Activated T-cell treated with anti-CD3 and anti-CD28 coated beads, Interleukin-2, amount 50 U/mL, for 24 hours (primary cell): ENCODE data around the gene LSM3.

Source experiments
- DNase-seq: peaks from one replicate; pipeline ENCODE4 v3.0.0-alpha.2; 2020
- H3K27ac Mint-ChIP-seq: 2 replicates; pipeline ENCODE4 v1.8.0; 2020; ENCODE audit warnings: mild to moderate bottlenecking, mixed read lengths
- H3K27me3 Mint-ChIP-seq: 2 replicates; pipeline ENCODE4 v1.8.0; 2020; ENCODE audit warnings: mixed read lengths
- H3K36me3 Mint-ChIP-seq: 2 replicates; pipeline ENCODE4 v1.8.0; 2020; ENCODE audit warnings: low read depth, mixed read lengths
- H3K4me1 Mint-ChIP-seq: 2 replicates; pipeline ENCODE4 v1.8.0; 2020; ENCODE audit warnings: low read depth, mixed read lengths
- H3K4me3 Mint-ChIP-seq: 2 replicates; pipeline ENCODE4 v1.8.0; 2020; ENCODE audit warnings: mild to moderate bottlenecking, moderate library complexity, mixed read lengths
- H3K9me3 Mint-ChIP-seq: 2 replicates; pipeline ENCODE4 v1.8.0; 2020; ENCODE audit warnings: mixed read lengths

LSM3 gene

GRCh38 chr3:14148041-14148985 is 30.3 kb upstream of the LSM3 start:
- Mint-ChIP-seq H3K27ac (peak overlapping the region; percentile 69), H3K4me3 (no peak overlapping the region), H3K27me3 (no peaks in the 10 kb centered on the region), H3K9me3 (no peaks in the 10 kb centered on the region), H3K4me1 (peaks cover 26% of the 10 kb centered on the region), H3K36me3 (peaks cover 84% of the 10 kb centered on the region)
- no peak for DNase-seq

- Mint-ChIP-seq H3K27me3 (no peaks in the 10 kb centered on the region), H3K27ac (peak overlapping the region; percentile 70), H3K9me3 (no peaks in the 10 kb centered on the region), H3K36me3 (peaks cover 88% of the 10 kb centered on the region), H3K4me3 (no peak overlapping the region), H3K4me1 (peaks cover 11% of the 10 kb centered on the region)
- no peak for DNase-seq
Observed at GRCh38 chr3:14150078-14150477, 28.5 kb upstream of the LSM3 start.

GRCh38 chr3:14150491-14151230 is 28.0 kb upstream of the LSM3 start:
- no peak for DNase-seq
- Mint-ChIP-seq H3K36me3 (peaks cover 88% of the 10 kb centered on the region), H3K27me3 (no peaks in the 10 kb centered on the region), H3K27ac (peak overlapping the region; percentile 83), H3K4me3 (no peak overlapping the region), H3K9me3 (no peaks in the 10 kb centered on the region), H3K4me1 (peaks cover 7% of the 10 kb centered on the region)

GRCh38 chr3:14151471-14152083 is 27.0 kb upstream of the LSM3 start:
- H3K9me3 Mint-ChIP-seq: no peaks in the 10 kb centered on the region
- peaks cover 2% of the 10 kb centered on the region for H3K4me1 Mint-ChIP-seq
- no peak overlapping the region for H3K27ac Mint-ChIP-seq
- H3K27me3 Mint-ChIP-seq: no peaks in the 10 kb centered on the region
- DNase-seq: no peak
- peaks cover 88% of the 10 kb centered on the region for H3K36me3 Mint-ChIP-seq
- H3K4me3 Mint-ChIP-seq: no peak overlapping the region

- peaks cover 88% of the 10 kb centered on the region for H3K36me3 Mint-ChIP-seq
- H3K9me3 Mint-ChIP-seq: no peaks in the 10 kb centered on the region
- H3K4me3 Mint-ChIP-seq: no peak overlapping the region
- H3K27ac Mint-ChIP-seq: no peak overlapping the region
- H3K4me1 Mint-ChIP-seq: peaks cover 7% of the 10 kb centered on the region
- no peak for DNase-seq
- H3K27me3 Mint-ChIP-seq: no peaks in the 10 kb centered on the region
Observed at GRCh38 chr3:14152233-14152962, 26.2 kb upstream of the LSM3 start.

GRCh38 chr3:14152963-14153355 is 25.7 kb upstream of the LSM3 start:
- Mint-ChIP-seq H3K27me3 (no peaks in the 10 kb centered on the region), H3K4me1 (peaks cover 9% of the 10 kb centered on the region), H3K36me3 (peaks cover 88% of the 10 kb centered on the region), H3K9me3 (no peaks in the 10 kb centered on the region), H3K27ac (no peak overlapping the region), H3K4me3 (no peak overlapping the region)
- no peak for DNase-seq

GRCh38 chr3:14153663-14154062 is 25.0 kb upstream of the LSM3 start:
- Mint-ChIP-seq H3K27me3 (no peaks in the 10 kb centered on the region), H3K27ac (no peak overlapping the region), H3K4me1 (peaks cover 9% of the 10 kb centered on the region), H3K36me3 (peaks cover 88% of the 10 kb centered on the region), H3K4me3 (no peak overlapping the region), H3K9me3 (no peaks in the 10 kb centered on the region)
- DNase-seq: no peak

- Mint-ChIP-seq H3K4me1 (peaks cover 9% of the 10 kb centered on the region), H3K4me3 (no peak overlapping the region), H3K27ac (no peak overlapping the region), H3K27me3 (no peaks in the 10 kb centered on the region), H3K9me3 (no peaks in the 10 kb centered on the region), H3K36me3 (peaks cover 92% of the 10 kb centered on the region)
- no peak for DNase-seq
Observed at GRCh38 chr3:14154276-14154675, 24.3 kb upstream of the LSM3 start.

GRCh38 chr3:14154895-14155440 is 23.6 kb upstream of the LSM3 start:
- Mint-ChIP-seq H3K27me3 (no peaks in the 10 kb centered on the region), H3K9me3 (no peaks in the 10 kb centered on the region), H3K27ac (peak overlapping the region; percentile 37), H3K4me3 (no peak overlapping the region), H3K36me3 (peaks cover 92% of the 10 kb centered on the region), H3K4me1 (peaks cover 9% of the 10 kb centered on the region)
- no peak for DNase-seq

- Mint-ChIP-seq H3K27me3 (no peaks in the 10 kb centered on the region), H3K27ac (peak overlapping the region; percentile 1), H3K4me3 (no peak overlapping the region), H3K36me3 (peaks cover 93% of the 10 kb centered on the region), H3K4me1 (peaks cover 9% of the 10 kb centered on the region), H3K9me3 (peaks cover 3% of the 10 kb centered on the region)
- DNase-seq: no peak
Observed at GRCh38 chr3:14156201-14156600, 22.4 kb upstream of the LSM3 start.

GRCh38 chr3:14156843-14157561 is 21.6 kb upstream of the LSM3 start:
- no peak for DNase-seq
- Mint-ChIP-seq H3K4me1 (peaks cover 9% of the 10 kb centered on the region), H3K4me3 (no peak overlapping the region), H3K36me3 (peaks cover 96% of the 10 kb centered on the region), H3K9me3 (peaks cover 8% of the 10 kb centered on the region), H3K27me3 (no peaks in the 10 kb centered on the region), H3K27ac (peak overlapping the region; percentile 44)

- H3K36me3 Mint-ChIP-seq: peaks cover 96% of the 10 kb centered on the region
- H3K4me1 Mint-ChIP-seq: peaks cover 9% of the 10 kb centered on the region
- no peak for DNase-seq
- peaks cover 17% of the 10 kb centered on the region for H3K9me3 Mint-ChIP-seq
- H3K27ac Mint-ChIP-seq: no peak overlapping the region
- no peaks in the 10 kb centered on the region for H3K27me3 Mint-ChIP-seq
- H3K4me3 Mint-ChIP-seq: no peak overlapping the region
Observed at GRCh38 chr3:14157951-14158350, 20.7 kb upstream of the LSM3 start.

- Mint-ChIP-seq H3K36me3 (peaks cover 96% of the 10 kb centered on the region), H3K27ac (no peak overlapping the region), H3K4me1 (peaks cover 9% of the 10 kb centered on the region), H3K27me3 (no peaks in the 10 kb centered on the region), H3K9me3 (peaks cover 17% of the 10 kb centered on the region), H3K4me3 (no peak overlapping the region)
- no peak for DNase-seq
Observed at GRCh38 chr3:14158370-14158769, 20.2 kb upstream of the LSM3 start.
